ENCODE results near the gene SLC16A7. TPM values are rescaled to one million over a fixed set of nuclear protein-coding genes. Genes with fewer than 3 reads are reported as not detected.

Gene SLC16A7
- total and polyA plus RNA-seq, 2 of the 8 experiments (the other 6 are each of a cell fraction or from before 2014, with no cell fraction given), result 0.74 to 4.3 TPM

- H3K79me2 ChIP-seq (ENCODE audit: control insufficient read depth in 1 of 2, insufficient read depth in 2 of 2, low read length in 2 of 2), result no peaks in the 10 kb centered on the region
- H3K56ac ChIP-seq (replicated peaks; ENCODE audit: insufficient read length, low read depth, low read length), result no peak overlapping the region
- no peak overlapping the region for H3K14ac ChIP-seq (ENCODE audit: insufficient read length)
- no peaks in the 10 kb centered on the region for H4K20me1 ChIP-seq (replicated peaks in 1 of 2; ENCODE audit: control insufficient read depth in 1 of 2, insufficient read depth in 2 of 2, low read length in 2 of 2)
- H3K27ac ChIP-seq (ENCODE audit: low read depth, low read length), result no peak overlapping the region
- no peak overlapping the region for H2BK120ac ChIP-seq (replicated peaks; ENCODE audit: low read depth, low read length)
- no peak overlapping the region for H3K4me2 ChIP-seq (ENCODE audit: insufficient read depth in 1 of 2, low read depth in 2 of 2, low read length in 2 of 2)
- H2AK5ac ChIP-seq (ENCODE audit: low read depth, low read length), result no peak overlapping the region
- FAIRE-seq (no peak), DNase-seq (ENCODE audit: low read depth in 1 of 2, low spot score in 2 of 2) (no peak)
- H2BK15ac ChIP-seq (ENCODE audit: low read length), result no peak overlapping the region
- H3K4me3 ChIP-seq (ENCODE audit: extremely low read depth in 1 of 4, insufficient read depth in 2 of 4, low read depth in 3 of 4, low read length in 4 of 4), result no peak overlapping the region
- no peak overlapping the region for H4K91ac ChIP-seq (replicated peaks; ENCODE audit: insufficient read length, low read length)
- H2BK12ac ChIP-seq (ENCODE audit: low read depth, low read length), result no peak overlapping the region
- no peaks in the 10 kb centered on the region for H3K9me3 ChIP-seq (ENCODE audit: insufficient read depth in 2 of 2, low read depth in 1 of 2, low read length in 1 of 2)
- H4K8ac ChIP-seq (ENCODE audit: extremely low read depth, insufficient read depth, low read length), result no peak overlapping the region
- no peak overlapping the region for H3K4ac ChIP-seq (replicated peaks; ENCODE audit: insufficient read length, low read depth, low read length)
- ChIA-PET POLR2A (ENCODE audit: partially characterized antibody) (no interaction called here), CTCF (ENCODE audit: partially characterized antibody) (interaction anchor here (1.7 kb wide), 1 partner anchor 85 kb away, joined by 3 read pairs; no protein-coding TSS in a partner anchor)
- no peak overlapping the region for H2BK5ac ChIP-seq (ENCODE audit: low read depth, low read length)
- H3K36me3 ChIP-seq (ENCODE audit: control insufficient read depth in 2 of 4, insufficient read depth in 4 of 4, low read length in 3 of 4), result no peaks in the 10 kb centered on the region
- H3K27me3 ChIP-seq (replicated peaks in 1 of 4; ENCODE audit: control insufficient read depth in 3 of 4, extremely low read depth in 1 of 4, insufficient read depth in 3 of 4, low read length in 3 of 4), result no peaks in the 10 kb centered on the region
- H2BK20ac ChIP-seq (ENCODE audit: low read length), result no peak overlapping the region
- no peaks in the 10 kb centered on the region for H3K79me1 ChIP-seq (ENCODE audit: low read depth, low read length)
- no peak overlapping the region for H2AFZ ChIP-seq (ENCODE audit: low read length)
- no peaks in the 10 kb centered on the region; the same call in 1 of the 2 replicates for H3K23me2 ChIP-seq (ENCODE audit: low read depth, low read length)
- H3K23ac ChIP-seq (ENCODE audit: insufficient read length), result no peak overlapping the region
- no peak overlapping the region for H3K9ac ChIP-seq (replicated peaks in 1 of 4; ENCODE audit: extremely low read depth in 1 of 4, low read depth in 3 of 4, low read length in 3 of 4)
- TF ChIP-seq RNF2 (IDR thresholded peaks at IDR 0.05; ENCODE audit: borderline replicate concordance, low read depth, low read length, missing control alignments, poor library complexity, severe bottlenecking) (no peak), CTBP2 (IDR thresholded peaks at IDR 0.05; ENCODE audit: borderline replicate concordance, insufficient read depth, insufficient read length, low read length) (no peak), GABPA (IDR thresholded peaks at IDR 0.05; ENCODE audit: borderline replicate concordance, insufficient read depth, low read length) (no peak), EGR1 (IDR thresholded peaks at IDR 0.05; ENCODE audit: borderline replicate concordance, low read depth, low read length) (no peak), CTCF (IDR thresholded peaks at IDR 0.05; ENCODE audit: control extremely low read depth in 1 of 3, insufficient read depth in 1 of 3, low read depth in 1 of 3, low read length in 3 of 3) (no peak), SP2 (IDR thresholded peaks at IDR 0.05; ENCODE audit: low read length) (no peak), USF2 (IDR thresholded peaks at IDR 0.05; ENCODE audit: low read length) (no peak), PHF8 (conservative IDR thresholded peaks at IDR 0.05; ENCODE audit: low read depth, low read length) (no peak), CREB1 (IDR thresholded peaks at IDR 0.05) (no peak), ASH2L (IDR thresholded peaks at IDR 0.05; ENCODE audit: low read length) (no peak)
- H3K18ac ChIP-seq (ENCODE audit: extremely low read depth, low read length), result no peak overlapping the region
- no peaks in the 10 kb centered on the region for H3K4me1 ChIP-seq (replicated peaks in 1 of 4; ENCODE audit: control insufficient read depth in 3 of 4, insufficient read depth in 4 of 4, low read length in 3 of 4)
- H4K5ac ChIP-seq (ENCODE audit: insufficient read length, low read depth, low read length), result no peak overlapping the region
Observed at GRCh38 chr12:59627582-59627981, 31.8 kb downstream of the SLC16A7 start.

All from H1 (cell line).